Measurements from ENCODE around the gene WFS1. TPM values are rescaled to one million over a fixed set of nuclear protein-coding genes. Genes with fewer than 3 reads are reported as not detected.
A peak's percentile ranks its signal among the peaks of the same experiment; 100 is the strongest.

Gene WFS1
- total and polyA plus RNA-seq, 8 donors = 10.2 to 28.7 (median 14.6) TPM

DNA sequence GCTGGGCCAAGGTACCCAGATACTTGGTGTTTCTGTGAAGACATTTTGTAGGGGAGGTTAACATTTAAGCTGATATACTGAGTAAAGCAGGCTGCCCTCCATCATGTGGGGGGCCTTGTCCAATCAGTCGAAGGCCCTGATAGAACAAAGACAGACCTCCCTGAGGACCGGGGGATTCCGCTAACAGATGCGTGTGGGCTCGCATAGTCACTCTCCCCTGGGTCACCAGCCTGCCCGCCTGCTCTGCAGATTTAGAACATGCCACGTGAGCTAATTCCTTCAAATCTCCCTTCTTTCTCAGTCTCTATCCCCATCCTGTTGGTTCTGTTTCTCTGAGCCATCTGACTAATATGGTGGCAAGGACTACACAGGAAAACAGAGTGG is 60.7 kb downstream of the WFS1 start:
- Histone ChIP-seq H3K9me3 (no peaks in the 10 kb centered on the region), H3K27ac (no peak overlapping the region), H3K4me1 (no peaks in the 10 kb centered on the region), H3K36me3 (no peaks in the 10 kb centered on the region), H3K27me3 (peaks cover 0 to 3% (median 0%) of the 10 kb centered on the region in 4 donors), H3K4me3 (no peak overlapping the region)
- no peak for ATAC-seq
- no peak for DNase-seq
- TF ChIP-seq, protein P1, sequence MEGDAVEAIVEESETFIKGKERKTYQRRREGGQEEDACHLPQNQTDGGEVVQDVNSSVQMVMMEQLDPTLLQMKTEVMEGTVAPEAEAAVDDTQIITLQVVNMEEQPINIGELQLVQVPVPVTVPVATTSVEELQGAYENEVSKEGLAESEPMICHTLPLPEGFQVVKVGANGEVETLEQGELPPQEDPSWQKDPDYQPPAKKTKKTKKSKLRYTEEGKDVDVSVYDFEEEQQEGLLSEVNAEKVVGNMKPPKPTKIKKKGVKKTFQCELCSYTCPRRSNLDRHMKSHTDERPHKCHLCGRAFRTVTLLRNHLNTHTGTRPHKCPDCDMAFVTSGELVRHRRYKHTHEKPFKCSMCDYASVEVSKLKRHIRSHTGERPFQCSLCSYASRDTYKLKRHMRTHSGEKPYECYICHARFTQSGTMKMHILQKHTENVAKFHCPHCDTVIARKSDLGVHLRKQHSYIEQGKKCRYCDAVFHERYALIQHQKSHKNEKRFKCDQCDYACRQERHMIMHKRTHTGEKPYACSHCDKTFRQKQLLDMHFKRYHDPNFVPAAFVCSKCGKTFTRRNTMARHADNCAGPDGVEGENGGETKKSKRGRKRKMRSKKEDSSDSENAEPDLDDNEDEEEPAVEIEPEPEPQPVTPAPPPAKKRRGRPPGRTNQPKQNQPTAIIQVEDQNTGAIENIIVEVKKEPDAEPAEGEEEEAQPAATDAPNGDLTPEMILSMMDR (IDR thresholded peaks at IDR 0.05) = no peak
- intact Hi-C loops (cut with DNase I) = loop anchor here in 1 of 3 donors (5.0 kb wide), 1 partner anchor 217 kb away; no protein-coding TSS in a partner anchor
- FAIRE-seq = no peak
- 73 to 88% methylated on average over 7 of the region's 7 CpGs for WGBS, 2 donors

- H3K27ac ChIP-seq = no peak overlapping the region
- H3K27me3 ChIP-seq = peaks cover 0 to 3% (median 0%) of the 10 kb centered on the region in 4 donors
- H3K36me3 ChIP-seq = no peaks in the 10 kb centered on the region
- 65 to 69% methylated on average over 8 of the region's 8 CpGs for WGBS, 2 donors
- FAIRE-seq (no peak), ATAC-seq (peak in 3 of 4 donors; percentile 35 to 38 (median 36)), DNase-seq (no peak)
- TF ChIP-seq, protein P1 (IDR thresholded peaks at IDR 0.05) = peak in 3 of 4 donors; percentile 13 to 47 (median 24)
- no peaks in the 10 kb centered on the region for H3K4me1 ChIP-seq
- H3K9me3 ChIP-seq = no peaks in the 10 kb centered on the region
- no peak overlapping the region for H3K4me3 ChIP-seq
- intact Hi-C loops (cut with DNase I) = loop anchor here in 1 of 3 donors (5.0 kb wide), 1 partner anchor 216 kb away; no protein-coding TSS in a partner anchor
These were observed 61.4 kb downstream of the WFS1 start for GRCh38 chr4:6331018-6331417.

- TF ChIP-seq, protein P1 (IDR thresholded peaks at IDR 0.05) = no peak
- no peaks in the 10 kb centered on the region for H3K4me1 ChIP-seq
- FAIRE-seq (no peak), DNase-seq (no peak), ATAC-seq (no peak)
- intact Hi-C loops (cut with DNase I) = loop anchor here in 1 of 3 donors (5.0 kb wide), 1 partner anchor 216 kb away; no protein-coding TSS in a partner anchor
- 79 to 90% methylated on average over 6 of the region's 6 CpGs for WGBS, 2 donors
- peaks cover 0 to 3% (median 0%) of the 10 kb centered on the region in 4 donors for H3K27me3 ChIP-seq
- H3K36me3 ChIP-seq = no peaks in the 10 kb centered on the region
- H3K4me3 ChIP-seq = no peak overlapping the region
- H3K9me3 ChIP-seq = no peaks in the 10 kb centered on the region
- no peak overlapping the region for H3K27ac ChIP-seq
These were observed 61.8 kb downstream of the WFS1 start for GRCh38 chr4:6331468-6331867.

GRCh38 chr4:6332042-6332668 is 62.5 kb downstream of the WFS1 start:
- Histone ChIP-seq H3K4me3 (no peak overlapping the region), H3K4me1 (peaks cover 0 to under 1% (median 0%) of the 10 kb centered on the region in 3 donors), H3K27ac (no peak overlapping the region), H3K27me3 (peaks cover 0 to 3% (median 0%) of the 10 kb centered on the region in 4 donors), H3K36me3 (no peaks in the 10 kb centered on the region), H3K9me3 (no peaks in the 10 kb centered on the region)
- no peak for FAIRE-seq
- WGBS, 2 donors = 40% methylated on average over 18 of the region's 18 CpGs
- intact Hi-C loops (cut with DNase I) = loop anchor here in 1 of 3 donors (5.0 kb wide), 1 partner anchor 215 kb away; no protein-coding TSS in a partner anchor
- ATAC-seq = peak in 3 of 4 donors; percentile 65 to 69 (median 67)
- DNase-seq = peak in 3 of 6 donors; percentile 18 to 71 (median 33)
- TF ChIP-seq, protein P1 (IDR thresholded peaks at IDR 0.05) = peak; percentile 49 to 61 (median 56)

GRCh38 chr4:6332669-6333050 is 63.0 kb downstream of the WFS1 start:
- ATAC-seq (no peak), DNase-seq (no peak), FAIRE-seq (no peak)
- intact Hi-C loops (cut with DNase I) = loop anchor here in 1 of 3 donors (5.0 kb wide), 1 partner anchor 215 kb away; no protein-coding TSS in a partner anchor
- WGBS, 2 donors = 52 to 62% methylated on average over 6 of the region's 6 CpGs
- H3K27me3 ChIP-seq = peaks cover 0 to under 1% (median 0%) of the 10 kb centered on the region in 4 donors
- peaks cover 0 to 4% (median 0%) of the 10 kb centered on the region in 3 donors for H3K4me1 ChIP-seq
- H3K36me3 ChIP-seq = no peaks in the 10 kb centered on the region
- H3K9me3 ChIP-seq = no peaks in the 10 kb centered on the region
- H3K4me3 ChIP-seq = no peak overlapping the region
- TF ChIP-seq, protein P1 (IDR thresholded peaks at IDR 0.05) = no peak
- no peak overlapping the region for H3K27ac ChIP-seq

Data from pancreas (tissue), 10 donors.